GM23338 (cell line): ENCODE data around the gene ASMT. TPM values are rescaled to one million over a fixed set of nuclear protein-coding genes. Genes with fewer than 3 reads are reported as not detected.
"Not testable (repeated sequence)": the region's sequence is repeated elsewhere in the genome, so short reads cannot be mapped to it uniquely, and the experiment has no call there.

ENCODE experiments used
- ATAC-seq: fragments of 200-7000 bp; cut with Tn5 transposase; 3 replicates; pipeline ENCODE4 v1.9.1; 2020
- DNase-seq: peaks from one replicate; pipeline ENCODE4 v3.0.0-alpha.2; 2015; ENCODE audit warnings: low spot score
- H2AFZ ChIP-seq: fragments of 200-600 bp; sonication (generic); 2 replicates; pipeline ENCODE4 v1.8.0; 2016; ENCODE audit warnings: antibody characterized with exemption, mild to moderate bottlenecking, moderate library complexity
- H3F3A ChIP-seq: fragments of 200-600 bp; sonication (generic); replicated peaks from 2 replicates; pipeline ENCODE4 v1.8.0; 2017; ENCODE audit warnings: antibody characterized with exemption, mixed run types, low read depth
- H3K27ac ChIP-seq: fragments of 200-600 bp; sonication (generic); 2 replicates; pipeline ENCODE4 v1.6.1; 2016; ENCODE audit warnings: low read depth
- H3K27me3 ChIP-seq: fragments of 200-600 bp; sonication (generic); 2 replicates; pipeline ENCODE4 v1.8.0; 2016; ENCODE audit warnings: mild to moderate bottlenecking, mixed run types, moderate library complexity; ENCODE audit not compliant: insufficient read depth
- H3K36me3 ChIP-seq: fragments of 200-600 bp; sonication (generic); 2 replicates; pipeline ENCODE4 v1.8.0; 2016; ENCODE audit warnings: mild to moderate bottlenecking; ENCODE audit not compliant: insufficient read depth
- H3K4me1 ChIP-seq: fragments of 200-600 bp; sonication (generic); 2 replicates; pipeline ENCODE4 v1.8.0; 2016; ENCODE audit warnings: mild to moderate bottlenecking, moderate library complexity; ENCODE audit not compliant: insufficient read depth
- H3K4me2 ChIP-seq: fragments of 200-600 bp; sonication (generic); 2 replicates; pipeline ENCODE4 v1.7.1; 2017; ENCODE audit warnings: mixed run types
- H3K4me3 ChIP-seq: fragments of 200-600 bp; sonication (generic); 2 replicates; pipeline ENCODE4 v1.6.1; 2016; ENCODE audit warnings: mixed run types
- H3K79me2 ChIP-seq: fragments of 200-600 bp; sonication (generic); replicated peaks from 2 replicates; pipeline ENCODE4 v1.8.0; 2017; ENCODE audit warnings: mild to moderate bottlenecking; ENCODE audit not compliant: insufficient read depth
- H3K9me2 ChIP-seq: fragments of 200-600 bp; sonication (generic); 2 replicates; pipeline ENCODE4 v1.8.0; 2017; ENCODE audit not compliant: insufficient read depth
- H4K20me1 ChIP-seq: fragments of 200-600 bp; sonication (generic); replicated peaks from 2 replicates; pipeline ENCODE4 v1.8.0; 2017; ENCODE audit warnings: mild to moderate bottlenecking; ENCODE audit not compliant: insufficient read depth
- H3K27ac Mint-ChIP-seq: 2 replicates; pipeline ENCODE4 v1.8.0; 2020; ENCODE audit warnings: inconsistent platforms, mild to moderate bottlenecking, moderate library complexity, mixed read lengths
- H3K27me3 Mint-ChIP-seq: 3 replicates; pipeline ENCODE4 v1.8.0; 2022; ENCODE audit warnings: low read depth, mild to moderate bottlenecking, moderate library complexity, mixed read lengths, inconsistent platforms; ENCODE audit not compliant: insufficient read depth, poor library complexity
- H3K36me3 Mint-ChIP-seq: 3 replicates; pipeline ENCODE4 v1.8.0; 2021; ENCODE audit warnings: low read depth, mild to moderate bottlenecking, inconsistent platforms, moderate library complexity, mixed read lengths
- H3K4me1 Mint-ChIP-seq: 3 replicates; pipeline ENCODE4 v1.8.0; 2020; ENCODE audit warnings: mild to moderate bottlenecking, inconsistent platforms, mixed read lengths
- H3K4me3 Mint-ChIP-seq: 3 replicates; pipeline ENCODE4 v1.8.0; 2021; ENCODE audit warnings: moderate library complexity, mild to moderate bottlenecking, inconsistent platforms, mixed read lengths
- H3K9me3 Mint-ChIP-seq: 3 replicates; pipeline ENCODE4 v1.8.0; 2020; ENCODE audit warnings: moderate library complexity, mild to moderate bottlenecking, inconsistent platforms, mixed read lengths
- EZH2 ChIP-seq: fragments of 200-600 bp; sonication (generic); IDR thresholded peaks from one replicate; pipeline ENCODE4 v1.8.0; 2017; ENCODE audit warnings: antibody characterized with exemption, mild to moderate bottlenecking, low read depth; ENCODE audit not compliant: unreplicated experiment
- STAT1 ChIP-seq: IDR thresholded peaks from one replicate; pipeline ENCODE4 v1.6.1; 2016; ENCODE audit warnings: antibody characterized with exemption; ENCODE audit not compliant: unreplicated experiment
- ZNF114 ChIP-seq: fragments of 250-450 bp; sonication (Bioruptor Pico); IDR thresholded peaks from 2 replicates; pipeline ENCODE4 v1.5.0; 2020; ENCODE audit warnings: mild to moderate bottlenecking, moderate library complexity
- ZNF331 ChIP-seq: fragments of 250-450 bp; sonication (Bioruptor Pico); IDR thresholded peaks from 2 replicates; pipeline ENCODE4 v1.5.0; 2020; ENCODE audit warnings: low read depth, mild to moderate bottlenecking, moderate library complexity
- polyA plus RNA-seq: library from polyadenylated mRNA; unstranded; fragments of >200 nt; fragmentation: Nextera tagmentation; extraction: Ambion mirVana; gene quantifications from 2 replicates; pipeline ENCODE4 v1.2.1, GENCODE V29; 2016
- total RNA-seq: library from RNA; depleted of rRNA; stranded (reverse); fragments of >200 nt; shearing (Covaris generic); gene quantifications from 2 replicates; pipeline ENCODE4 v1.2.3, GENCODE V29; 2014
- TF ChIP-seq, protein P1 (sequence below): IDR thresholded peaks from one replicate; pipeline ENCODE4 v1.6.1; 2018; ENCODE audit warnings: antibody characterized with exemption; ENCODE audit not compliant: unreplicated experiment
- TF ChIP-seq, protein P2 (sequence below), 2 experiments: fragments of 200-600 bp in 1 of 2; sonication (generic) in 1 of 2; conservative IDR thresholded peaks; 2 replicates each; pipeline versions ENCODE4 v1.5.1 to v1.6.1; 2016 to 2017; ENCODE audit warnings: antibody characterized with exemption in 2 of 2, low read depth in 2 of 2, mild to moderate bottlenecking in 2 of 2, moderate library complexity in 1 of 2

Gene ASMT
- total and polyA plus RNA-seq, 2 experiments from 2014 or later = 0.53 to 2.4 TPM

DNA sequence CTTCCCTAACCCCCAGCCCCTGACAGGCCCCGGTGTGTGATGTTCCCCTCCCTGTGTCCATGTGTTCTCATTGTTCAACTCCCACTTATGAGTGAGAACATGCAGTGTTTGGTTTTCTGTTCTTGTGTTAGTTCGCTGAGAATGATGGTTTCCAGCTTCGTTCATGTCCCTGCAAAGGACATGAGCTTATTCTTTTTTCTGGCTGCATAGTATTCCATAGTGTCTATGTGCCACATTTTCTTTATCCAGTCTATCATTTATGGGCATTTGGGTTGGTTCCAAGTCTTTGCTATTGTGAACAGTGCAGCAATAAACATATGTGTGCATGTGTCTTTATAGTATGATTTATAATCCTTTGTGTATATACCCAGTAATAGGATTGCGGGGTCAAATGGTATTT is 67.6 kb downstream of the ASMT start:
- H3K4me3 ChIP-seq, H3K27ac Mint-ChIP-seq, ATAC-seq, H3K4me2 ChIP-seq, H3K36me3 ChIP-seq, DNase-seq, H3K27me3 ChIP-seq, H2AFZ ChIP-seq, H3K27me3 Mint-ChIP-seq, H3K36me3 Mint-ChIP-seq, H3K27ac ChIP-seq, H3F3A ChIP-seq, H4K20me1 ChIP-seq, H3K4me3 Mint-ChIP-seq, H3K79me2 ChIP-seq, H3K9me3 Mint-ChIP-seq, H3K9me2 ChIP-seq: not testable (repeated sequence)
- H3K4me1 Mint-ChIP-seq = peaks cover 20% of the 10 kb centered on the region
- peaks cover 19% of the 10 kb centered on the region for H3K4me1 ChIP-seq

DNA sequence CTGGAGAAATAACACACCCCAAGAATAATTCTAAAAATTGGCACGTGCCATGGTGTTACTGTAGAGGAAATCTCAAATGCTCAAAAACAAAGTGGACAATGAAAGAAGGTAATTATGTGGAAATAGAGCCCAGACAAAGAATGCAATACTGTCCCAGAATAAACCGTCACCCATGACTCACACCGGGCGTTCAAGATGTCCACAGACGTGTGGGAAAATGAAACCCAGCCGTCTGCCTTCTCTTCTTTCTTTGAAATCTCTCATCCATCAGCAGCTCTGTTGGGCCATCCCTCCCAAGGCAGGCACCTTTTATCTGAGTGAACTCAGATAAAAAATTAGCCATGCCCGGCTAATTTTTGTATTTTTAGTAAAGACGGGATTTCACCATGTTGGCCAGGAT is 70.0 kb downstream of the ASMT start:
- ATAC-seq, H3K4me1 Mint-ChIP-seq: not testable (repeated sequence)

GRCh38 chrX:1685444-1685880 is 70.6 kb downstream of the ASMT start:
- H3K27me3 ChIP-seq, H3K9me2 ChIP-seq, H3K9me3 Mint-ChIP-seq, H3K27me3 Mint-ChIP-seq, H3K79me2 ChIP-seq, H3K27ac Mint-ChIP-seq, ATAC-seq, H3K36me3 ChIP-seq, DNase-seq, H4K20me1 ChIP-seq, H3K4me1 Mint-ChIP-seq, H3K36me3 Mint-ChIP-seq, H3F3A ChIP-seq, H2AFZ ChIP-seq, H3K4me2 ChIP-seq, H3K4me3 Mint-ChIP-seq, H3K27ac ChIP-seq, H3K4me1 ChIP-seq, H3K4me3 ChIP-seq: not testable (repeated sequence)

More for the DNA sequence above, 70.0 kb downstream of the ASMT start:
- H3K27ac ChIP-seq, H3K27me3 ChIP-seq, H3K9me3 Mint-ChIP-seq, H2AFZ ChIP-seq, H3K27ac Mint-ChIP-seq, H4K20me1 ChIP-seq, H3K9me2 ChIP-seq, H3K36me3 Mint-ChIP-seq, H3K79me2 ChIP-seq, DNase-seq, H3K4me1 ChIP-seq, H3F3A ChIP-seq, H3K27me3 Mint-ChIP-seq, H3K36me3 ChIP-seq, H3K4me2 ChIP-seq, H3K4me3 Mint-ChIP-seq, H3K4me3 ChIP-seq: not testable (repeated sequence)

DNA sequence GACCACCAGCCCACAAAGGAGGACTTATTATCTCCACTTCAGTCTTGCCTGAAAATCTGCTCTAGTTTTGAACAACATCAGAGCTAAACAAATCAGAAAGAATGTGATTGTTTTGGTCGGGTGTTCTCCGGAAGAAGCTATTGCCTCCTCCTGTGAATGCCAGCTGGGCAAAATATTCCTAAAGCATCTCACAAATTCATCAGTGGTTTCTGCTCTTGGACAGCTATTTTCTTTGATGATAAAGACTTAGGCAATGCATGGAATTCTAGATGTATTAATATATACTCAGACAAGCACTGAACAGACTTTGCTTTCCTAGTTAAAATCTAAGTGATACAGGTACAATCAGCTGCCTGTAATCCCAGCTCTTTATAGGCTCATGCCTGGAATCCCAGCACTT is 71.8 kb downstream of the ASMT start:
- Histone ChIP-seq H3K4me3 (no peak overlapping the region), H3K4me1 (peaks cover 7% of the 10 kb centered on the region; the same call in 1 of the 2 replicates), H3K27me3 (no peaks in the 10 kb centered on the region), H3K27ac (no peak overlapping the region), H3K36me3 (no peaks in the 10 kb centered on the region), H2AFZ (no peak overlapping the region), H4K20me1 (no peaks in the 10 kb centered on the region), H3K9me2 (no peaks in the 10 kb centered on the region), H3K4me2 (no peak overlapping the region), H3F3A (no peaks in the 10 kb centered on the region), H3K79me2 (no peaks in the 10 kb centered on the region)
- Mint-ChIP-seq H3K9me3 (peaks cover 3% of the 10 kb centered on the region; the same call in 2 of the 3 replicates), H3K36me3 (0 out of 3 replicates have a peak, but pooled peaks cover 2% of the 10 kb centered on the region), H3K27me3 (peaks cover 2% of the 10 kb centered on the region), H3K4me3 (no peak overlapping the region), H3K4me1 (peaks cover 7% of the 10 kb centered on the region), H3K27ac (no peak overlapping the region)
- no peak for ATAC-seq
- DNase-seq = no peak
- TF ChIP-seq STAT1 (no peak), EZH2 (no peak), ZNF331 (no peak), ZNF114 (CRISPR knock-in tag) (no peak)
- TF ChIP-seq, protein P1, sequence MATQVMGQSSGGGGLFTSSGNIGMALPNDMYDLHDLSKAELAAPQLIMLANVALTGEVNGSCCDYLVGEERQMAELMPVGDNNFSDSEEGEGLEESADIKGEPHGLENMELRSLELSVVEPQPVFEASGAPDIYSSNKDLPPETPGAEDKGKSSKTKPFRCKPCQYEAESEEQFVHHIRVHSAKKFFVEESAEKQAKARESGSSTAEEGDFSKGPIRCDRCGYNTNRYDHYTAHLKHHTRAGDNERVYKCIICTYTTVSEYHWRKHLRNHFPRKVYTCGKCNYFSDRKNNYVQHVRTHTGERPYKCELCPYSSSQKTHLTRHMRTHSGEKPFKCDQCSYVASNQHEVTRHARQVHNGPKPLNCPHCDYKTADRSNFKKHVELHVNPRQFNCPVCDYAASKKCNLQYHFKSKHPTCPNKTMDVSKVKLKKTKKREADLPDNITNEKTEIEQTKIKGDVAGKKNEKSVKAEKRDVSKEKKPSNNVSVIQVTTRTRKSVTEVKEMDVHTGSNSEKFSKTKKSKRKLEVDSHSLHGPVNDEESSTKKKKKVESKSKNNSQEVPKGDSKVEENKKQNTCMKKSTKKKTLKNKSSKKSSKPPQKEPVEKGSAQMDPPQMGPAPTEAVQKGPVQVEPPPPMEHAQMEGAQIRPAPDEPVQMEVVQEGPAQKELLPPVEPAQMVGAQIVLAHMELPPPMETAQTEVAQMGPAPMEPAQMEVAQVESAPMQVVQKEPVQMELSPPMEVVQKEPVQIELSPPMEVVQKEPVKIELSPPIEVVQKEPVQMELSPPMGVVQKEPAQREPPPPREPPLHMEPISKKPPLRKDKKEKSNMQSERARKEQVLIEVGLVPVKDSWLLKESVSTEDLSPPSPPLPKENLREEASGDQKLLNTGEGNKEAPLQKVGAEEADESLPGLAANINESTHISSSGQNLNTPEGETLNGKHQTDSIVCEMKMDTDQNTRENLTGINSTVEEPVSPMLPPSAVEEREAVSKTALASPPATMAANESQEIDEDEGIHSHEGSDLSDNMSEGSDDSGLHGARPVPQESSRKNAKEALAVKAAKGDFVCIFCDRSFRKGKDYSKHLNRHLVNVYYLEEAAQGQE = no peak
- TF ChIP-seq, protein P2, sequence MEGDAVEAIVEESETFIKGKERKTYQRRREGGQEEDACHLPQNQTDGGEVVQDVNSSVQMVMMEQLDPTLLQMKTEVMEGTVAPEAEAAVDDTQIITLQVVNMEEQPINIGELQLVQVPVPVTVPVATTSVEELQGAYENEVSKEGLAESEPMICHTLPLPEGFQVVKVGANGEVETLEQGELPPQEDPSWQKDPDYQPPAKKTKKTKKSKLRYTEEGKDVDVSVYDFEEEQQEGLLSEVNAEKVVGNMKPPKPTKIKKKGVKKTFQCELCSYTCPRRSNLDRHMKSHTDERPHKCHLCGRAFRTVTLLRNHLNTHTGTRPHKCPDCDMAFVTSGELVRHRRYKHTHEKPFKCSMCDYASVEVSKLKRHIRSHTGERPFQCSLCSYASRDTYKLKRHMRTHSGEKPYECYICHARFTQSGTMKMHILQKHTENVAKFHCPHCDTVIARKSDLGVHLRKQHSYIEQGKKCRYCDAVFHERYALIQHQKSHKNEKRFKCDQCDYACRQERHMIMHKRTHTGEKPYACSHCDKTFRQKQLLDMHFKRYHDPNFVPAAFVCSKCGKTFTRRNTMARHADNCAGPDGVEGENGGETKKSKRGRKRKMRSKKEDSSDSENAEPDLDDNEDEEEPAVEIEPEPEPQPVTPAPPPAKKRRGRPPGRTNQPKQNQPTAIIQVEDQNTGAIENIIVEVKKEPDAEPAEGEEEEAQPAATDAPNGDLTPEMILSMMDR (conservative IDR thresholded peaks at IDR 0.05; ENCODE audit: low read depth in 2 of 2) = no peak
